Activated T-helper 2 cell treated with anti-CD3 and anti-CD28 coated beads, Interferon-gamma antibody, Interleukin-2, Interleukin-4, amounts not matched to agents 10 μg/mL and 5 μg/mL and 100 μg/mL, durations not matched to agents 14 hours and 24 hours and 36 hours (primary cell): ENCODE data around the gene ETV5. TPM values are rescaled to one million over a fixed set of nuclear protein-coding genes. Genes with fewer than 3 reads are reported as not detected.

Source experiments
- DNase-seq: peaks from one replicate; pipeline ENCODE4 v3.0.0; 2021; ENCODE audit warnings: low spot score
- H3K27ac Mint-ChIP-seq: one replicate; pipeline ENCODE4 v1.8.0; 2021; ENCODE audit warnings: mixed read lengths
- H3K27me3 Mint-ChIP-seq: one replicate; pipeline ENCODE4 v1.8.0; 2021; ENCODE audit warnings: low read depth, mixed read lengths
- H3K36me3 Mint-ChIP-seq: one replicate; pipeline ENCODE4 v1.8.0; 2021; ENCODE audit warnings: low read depth, mixed read lengths
- H3K4me1 Mint-ChIP-seq: one replicate; pipeline ENCODE4 v1.8.0; 2021; ENCODE audit warnings: low read depth, mixed read lengths
- H3K4me3 Mint-ChIP-seq: one replicate; pipeline ENCODE4 v1.8.0; 2021; ENCODE audit warnings: low read depth, mild to moderate bottlenecking, moderate library complexity, mixed read lengths
- H3K9me3 Mint-ChIP-seq: one replicate; pipeline ENCODE4 v1.8.0; 2021; ENCODE audit warnings: mixed read lengths
- intact Hi-C: fragments of 100-400 bp; cut with micrococcal nuclease; formaldehyde crosslinking; loops from one replicate; pipeline ENCODE4 v1.15.1; 2023
- total RNA-seq: library from RNA; stranded (reverse); gene quantifications from 2 replicates; pipeline ENCODE4 v1.2.3, GENCODE V29; 2022

The ETV5 gene
- total RNA-seq, 1 donor from 2014 or later, result 1.3 TPM

DNA sequence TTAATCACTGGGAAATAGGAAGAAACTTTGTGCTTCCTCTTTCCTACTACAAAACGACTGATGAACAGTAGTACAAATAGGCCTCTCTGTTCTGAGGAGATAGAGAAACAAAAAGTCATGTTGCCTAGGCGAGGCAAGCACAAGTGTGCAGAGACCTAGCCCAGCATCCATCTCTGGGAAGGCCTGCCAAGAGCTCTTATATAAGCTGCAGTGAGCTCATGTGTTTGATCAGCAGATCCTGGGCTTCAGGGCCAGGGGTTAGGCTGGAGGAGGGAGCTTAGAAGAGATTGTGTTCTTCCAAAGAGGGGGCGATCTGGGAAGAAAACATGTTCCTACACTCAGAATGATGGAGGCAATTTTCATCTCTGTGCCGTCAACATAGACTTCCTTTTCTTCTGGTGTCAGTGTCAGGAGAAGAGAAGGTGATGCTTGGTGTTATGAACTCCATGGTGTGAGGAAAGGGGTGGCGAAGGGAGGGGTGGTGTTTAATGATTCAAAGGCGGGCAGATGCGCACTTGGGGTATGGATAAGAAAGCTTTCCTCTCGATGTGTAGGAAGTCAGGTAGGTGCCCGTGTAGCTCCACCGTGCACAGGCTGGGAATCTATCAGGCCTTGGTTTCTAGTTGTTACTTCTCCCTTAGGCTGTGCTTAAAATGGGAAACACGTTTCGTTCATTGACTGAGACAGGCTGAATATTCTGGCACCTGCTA lies 29.5 kb upstream of the ETV5 start:
- Mint-ChIP-seq H3K9me3 (no peaks in the 10 kb centered on the region), H3K36me3 (no peaks in the 10 kb centered on the region), H3K27ac (no peak overlapping the region), H3K4me3 (no peak overlapping the region), H3K4me1 (no peaks in the 10 kb centered on the region), H3K27me3 (peaks cover 28% of the 10 kb centered on the region)
- intact Hi-C loops, result no loop called here
- no peak for DNase-seq

DNA sequence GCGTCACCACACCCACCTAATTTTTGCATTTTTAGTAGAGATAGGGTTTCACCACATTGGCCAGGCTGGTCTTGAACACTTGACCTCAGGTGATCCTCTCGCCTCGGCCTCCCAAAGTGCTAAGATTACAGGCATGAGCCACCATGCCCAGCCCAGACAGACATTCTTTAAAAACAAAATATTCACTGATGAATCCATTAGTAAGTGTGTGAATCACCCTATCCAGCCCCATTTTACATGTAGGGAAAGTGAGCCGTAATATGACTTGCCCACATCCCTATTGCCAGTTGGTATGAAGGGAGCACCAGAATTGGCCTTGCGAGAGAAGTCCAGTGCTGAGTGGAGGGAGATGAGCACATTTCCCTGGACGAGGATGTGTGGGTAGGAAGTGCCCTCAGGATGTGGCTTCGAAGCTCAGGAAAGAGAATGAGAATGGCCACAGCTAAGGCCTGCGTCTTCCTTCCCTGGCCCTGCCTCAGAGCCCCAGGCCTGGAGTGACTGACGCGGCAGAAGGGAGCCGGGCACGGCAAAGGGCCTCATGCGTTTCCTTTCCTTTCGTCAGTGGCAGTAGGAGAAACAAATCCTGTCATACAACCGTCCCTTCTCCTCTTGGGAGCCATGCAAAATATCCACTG lies 28.3 kb upstream of the ETV5 start:
- Mint-ChIP-seq H3K4me1 (no peaks in the 10 kb centered on the region), H3K36me3 (no peaks in the 10 kb centered on the region), H3K27ac (no peak overlapping the region), H3K27me3 (peaks cover 21% of the 10 kb centered on the region), H3K4me3 (no peak overlapping the region), H3K9me3 (no peaks in the 10 kb centered on the region)
- intact Hi-C loops, result no loop called here
- DNase-seq, result no peak

DNA sequence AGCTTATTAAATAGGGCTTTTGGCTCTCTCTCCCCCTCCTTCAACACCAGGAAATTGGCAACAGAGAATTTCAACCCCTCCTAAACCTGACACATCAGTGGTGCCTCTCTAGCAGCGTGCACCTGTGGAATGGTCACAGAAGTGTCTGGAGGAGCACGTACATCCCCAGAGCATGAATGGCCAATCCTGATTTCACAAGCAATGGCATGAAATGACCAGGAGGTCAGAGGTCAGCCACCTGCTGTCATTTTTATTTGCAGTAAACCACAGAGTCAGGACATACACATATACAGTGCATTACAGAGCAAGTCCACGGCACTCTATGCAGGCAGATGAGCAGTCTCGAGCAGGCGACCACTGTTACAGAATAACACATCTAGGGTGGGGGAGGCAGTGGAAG lies 25.1 kb upstream of the ETV5 start:
- Mint-ChIP-seq H3K27ac (no peak overlapping the region), H3K27me3 (peaks cover 34% of the 10 kb centered on the region), H3K9me3 (no peaks in the 10 kb centered on the region), H3K4me3 (no peak overlapping the region), H3K4me1 (no peaks in the 10 kb centered on the region), H3K36me3 (no peaks in the 10 kb centered on the region)
- intact Hi-C loops, result no loop called here
- no peak for DNase-seq

DNA sequence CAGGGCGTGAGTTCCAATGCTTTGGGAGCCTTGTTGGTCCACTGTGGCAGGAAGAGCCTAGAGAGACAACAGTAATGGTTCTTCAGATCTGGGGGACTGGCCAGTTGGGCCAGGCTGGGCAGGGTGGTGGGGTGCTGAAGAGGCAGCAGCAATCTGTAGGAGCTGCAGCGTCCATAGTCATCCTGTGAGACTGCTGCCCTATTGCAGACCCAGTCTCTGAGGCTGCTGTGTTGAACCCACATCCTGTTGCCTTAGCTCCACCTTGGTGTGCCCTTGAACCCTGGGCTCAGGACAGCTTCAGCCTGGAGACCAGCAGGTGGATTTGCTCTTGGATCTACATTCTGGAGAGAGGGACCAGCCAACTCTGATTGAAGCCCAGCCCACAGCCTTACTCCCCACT lies 23.6 kb upstream of the ETV5 start:
- no peak for DNase-seq
- H3K36me3 Mint-ChIP-seq, result no peaks in the 10 kb centered on the region
- no peaks in the 10 kb centered on the region for H3K9me3 Mint-ChIP-seq
- H3K27me3 Mint-ChIP-seq, result peaks cover 31% of the 10 kb centered on the region
- H3K4me3 Mint-ChIP-seq, result no peak overlapping the region
- intact Hi-C loops, result no loop called here
- no peaks in the 10 kb centered on the region for H3K4me1 Mint-ChIP-seq
- no peak overlapping the region for H3K27ac Mint-ChIP-seq

DNA sequence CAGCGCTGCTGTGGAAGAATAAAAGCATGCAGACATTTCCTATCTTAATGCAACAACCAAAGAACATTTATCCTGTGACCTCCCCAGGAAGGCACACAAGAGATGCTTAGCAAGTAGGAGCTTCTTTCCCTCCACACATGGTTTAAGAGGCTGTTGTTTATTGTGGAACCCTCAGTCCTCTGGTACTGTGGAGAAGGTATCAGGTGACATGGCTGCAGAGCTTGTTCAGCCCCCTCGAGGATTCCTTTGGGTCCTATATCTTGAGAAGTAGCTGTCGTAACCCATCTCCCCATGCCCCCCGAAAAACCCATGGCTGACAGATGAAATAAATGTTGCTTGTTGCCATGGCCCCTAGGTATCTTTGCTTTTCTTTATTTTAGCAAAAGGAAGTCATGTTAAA lies 20.3 kb upstream of the ETV5 start:
- no peaks in the 10 kb centered on the region for H3K9me3 Mint-ChIP-seq
- DNase-seq, result no peak
- H3K36me3 Mint-ChIP-seq, result no peaks in the 10 kb centered on the region
- H3K27ac Mint-ChIP-seq, result no peak overlapping the region
- intact Hi-C loops, result no loop called here
- H3K4me1 Mint-ChIP-seq, result no peaks in the 10 kb centered on the region
- H3K4me3 Mint-ChIP-seq, result no peak overlapping the region
- H3K27me3 Mint-ChIP-seq, result peaks cover 27% of the 10 kb centered on the region

DNA sequence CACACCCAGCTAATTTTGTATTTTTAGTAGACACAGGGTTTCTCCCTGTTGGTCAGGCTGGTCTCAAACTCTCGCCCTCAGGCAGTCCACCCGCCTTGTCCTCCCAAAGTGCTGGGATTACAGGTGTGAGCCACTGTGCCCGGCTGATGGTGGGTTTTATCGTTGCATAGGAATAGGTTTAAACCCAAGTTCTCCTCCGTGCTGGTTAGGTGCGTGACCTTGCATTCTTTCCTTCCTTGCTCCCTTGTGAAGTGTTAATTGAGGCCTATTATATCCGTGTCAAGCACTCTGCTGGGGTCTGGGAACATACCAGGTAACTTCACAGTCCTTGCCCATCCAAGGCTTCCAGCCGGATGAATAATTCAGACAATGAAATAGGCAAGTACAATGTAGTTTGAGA lies 19.3 kb upstream of the ETV5 start:
- H3K4me1 Mint-ChIP-seq, result no peaks in the 10 kb centered on the region
- DNase-seq, result no peak
- H3K4me3 Mint-ChIP-seq, result no peak overlapping the region
- H3K36me3 Mint-ChIP-seq, result no peaks in the 10 kb centered on the region
- no peaks in the 10 kb centered on the region for H3K9me3 Mint-ChIP-seq
- H3K27ac Mint-ChIP-seq, result no peak overlapping the region
- intact Hi-C loops, result no loop called here
- H3K27me3 Mint-ChIP-seq, result peaks cover 25% of the 10 kb centered on the region

DNA sequence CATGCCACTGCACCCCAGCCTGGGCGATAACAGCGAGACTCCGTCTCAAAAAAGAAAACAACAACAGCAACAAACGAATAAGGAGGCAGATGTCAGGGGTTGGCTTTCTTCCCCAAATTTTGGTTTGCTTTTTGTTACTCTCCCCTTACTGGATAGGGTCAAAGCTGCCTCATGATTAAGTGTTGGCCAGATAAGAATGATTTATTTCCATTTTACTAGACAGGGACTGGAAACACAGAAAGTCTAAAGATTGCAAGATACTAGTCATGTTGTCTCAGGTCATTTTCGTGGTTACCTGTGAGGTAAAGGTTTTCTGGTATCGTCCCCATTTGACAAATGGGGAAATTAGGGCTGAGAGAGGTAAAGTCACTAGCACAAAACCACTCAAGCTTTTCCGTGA lies 18.6 kb upstream of the ETV5 start:
- no peaks in the 10 kb centered on the region for H3K36me3 Mint-ChIP-seq
- intact Hi-C loops, result no loop called here
- H3K9me3 Mint-ChIP-seq, result no peaks in the 10 kb centered on the region
- H3K4me3 Mint-ChIP-seq, result no peak overlapping the region
- no peak overlapping the region for H3K27ac Mint-ChIP-seq
- no peak for DNase-seq
- H3K4me1 Mint-ChIP-seq, result no peaks in the 10 kb centered on the region
- H3K27me3 Mint-ChIP-seq, result peaks cover 31% of the 10 kb centered on the region

DNA sequence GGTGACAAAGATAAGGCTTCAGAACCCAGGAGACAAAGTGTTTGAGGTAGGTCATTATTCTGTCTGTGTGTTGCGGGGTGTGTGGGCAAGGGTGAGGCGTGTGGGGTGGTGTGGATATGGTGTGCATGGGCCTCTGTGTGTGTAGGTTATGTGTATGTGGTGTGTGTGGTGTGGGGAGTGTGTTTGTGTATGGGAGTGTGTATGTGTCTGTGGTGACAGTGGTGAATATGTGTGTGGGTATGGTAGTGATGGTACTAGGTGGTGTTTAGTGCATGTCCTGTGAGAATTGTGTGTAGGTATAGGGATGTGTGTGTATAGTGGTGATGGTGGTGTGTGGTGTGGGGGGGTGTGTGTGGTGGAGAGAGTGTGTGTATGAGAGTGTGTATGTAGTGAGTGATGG lies 16.2 kb upstream of the ETV5 start:
- H3K36me3 Mint-ChIP-seq, result no peaks in the 10 kb centered on the region
- no peak for DNase-seq
- intact Hi-C loops, result no loop called here
- no peaks in the 10 kb centered on the region for H3K4me1 Mint-ChIP-seq
- H3K9me3 Mint-ChIP-seq, result no peaks in the 10 kb centered on the region
- no peak overlapping the region for H3K4me3 Mint-ChIP-seq
- no peak overlapping the region for H3K27ac Mint-ChIP-seq
- H3K27me3 Mint-ChIP-seq, result peaks cover 21% of the 10 kb centered on the region

DNA sequence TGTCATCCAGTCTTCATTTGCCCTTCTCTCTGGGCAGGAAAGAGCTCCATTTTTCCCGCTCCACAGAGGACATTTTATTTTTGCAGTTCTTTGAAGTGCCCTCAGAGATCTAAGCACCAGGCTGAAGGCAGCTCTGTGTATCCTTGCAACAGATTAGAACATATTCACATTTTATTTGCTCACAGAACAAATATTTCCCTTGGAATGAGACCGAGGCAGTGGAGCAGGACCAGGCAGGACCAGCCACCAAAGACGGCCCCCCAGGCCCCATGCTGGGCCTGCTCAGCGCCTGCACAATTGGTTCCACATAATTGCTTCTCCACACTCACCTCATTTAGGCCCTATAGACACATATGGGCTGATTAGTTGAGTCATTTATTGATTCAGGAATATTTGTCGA lies 15.7 kb upstream of the ETV5 start:
- Mint-ChIP-seq H3K4me1 (no peaks in the 10 kb centered on the region), H3K27ac (no peak overlapping the region), H3K4me3 (no peak overlapping the region), H3K9me3 (no peaks in the 10 kb centered on the region), H3K36me3 (no peaks in the 10 kb centered on the region), H3K27me3 (peaks cover 24% of the 10 kb centered on the region)
- no peak for DNase-seq
- intact Hi-C loops, result no loop called here

DNA sequence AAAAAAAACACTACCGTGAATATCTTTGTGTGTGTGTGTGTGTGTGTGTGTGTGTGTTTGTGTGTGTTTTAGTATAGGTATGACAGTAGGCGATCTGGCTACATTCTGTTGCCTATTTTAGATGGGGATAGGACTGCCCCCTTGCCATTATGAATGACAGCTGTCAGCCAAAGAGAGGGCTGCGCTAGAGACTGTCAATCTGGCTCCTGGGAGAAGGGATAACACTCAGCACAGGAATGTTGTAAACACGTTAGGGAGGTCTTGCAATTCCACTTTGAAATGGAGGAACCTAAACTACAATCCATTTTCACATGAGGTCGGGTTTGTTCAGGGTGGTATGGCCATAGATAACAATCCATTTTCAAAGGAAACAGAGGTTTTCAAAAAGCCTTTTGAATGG lies 14.1 kb upstream of the ETV5 start:
- intact Hi-C loops, result no loop called here
- no peaks in the 10 kb centered on the region for H3K9me3 Mint-ChIP-seq
- peaks cover 39% of the 10 kb centered on the region for H3K27me3 Mint-ChIP-seq
- no peak overlapping the region for H3K4me3 Mint-ChIP-seq
- H3K27ac Mint-ChIP-seq, result no peak overlapping the region
- H3K4me1 Mint-ChIP-seq, result no peaks in the 10 kb centered on the region
- no peaks in the 10 kb centered on the region for H3K36me3 Mint-ChIP-seq
- no peak for DNase-seq

DNA sequence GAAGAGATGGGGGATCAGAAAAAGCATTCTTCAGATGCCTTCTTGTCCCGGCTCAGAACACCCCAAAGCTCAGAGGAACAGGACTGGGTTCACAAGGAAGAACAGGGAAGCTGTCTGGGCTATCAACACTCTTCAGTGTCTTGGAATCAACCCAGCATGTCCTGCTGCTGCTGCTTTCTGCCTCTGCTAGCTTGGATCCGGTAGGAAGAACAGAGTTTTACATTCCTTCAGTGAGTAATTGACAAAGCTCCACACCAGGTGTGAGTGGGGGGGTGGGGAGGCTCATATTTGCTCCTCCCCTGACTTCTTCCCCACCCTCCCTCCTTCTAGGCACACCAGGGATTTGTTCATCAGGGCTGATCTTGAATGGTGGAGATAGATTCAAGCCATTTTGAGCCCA lies 13.1 kb upstream of the ETV5 start:
- H3K9me3 Mint-ChIP-seq, result no peaks in the 10 kb centered on the region
- no peaks in the 10 kb centered on the region for H3K4me1 Mint-ChIP-seq
- no peaks in the 10 kb centered on the region for H3K36me3 Mint-ChIP-seq
- H3K27me3 Mint-ChIP-seq, result peaks cover 45% of the 10 kb centered on the region
- no peak overlapping the region for H3K4me3 Mint-ChIP-seq
- DNase-seq, result no peak
- H3K27ac Mint-ChIP-seq, result no peak overlapping the region
- intact Hi-C loops, result no loop called here

DNA sequence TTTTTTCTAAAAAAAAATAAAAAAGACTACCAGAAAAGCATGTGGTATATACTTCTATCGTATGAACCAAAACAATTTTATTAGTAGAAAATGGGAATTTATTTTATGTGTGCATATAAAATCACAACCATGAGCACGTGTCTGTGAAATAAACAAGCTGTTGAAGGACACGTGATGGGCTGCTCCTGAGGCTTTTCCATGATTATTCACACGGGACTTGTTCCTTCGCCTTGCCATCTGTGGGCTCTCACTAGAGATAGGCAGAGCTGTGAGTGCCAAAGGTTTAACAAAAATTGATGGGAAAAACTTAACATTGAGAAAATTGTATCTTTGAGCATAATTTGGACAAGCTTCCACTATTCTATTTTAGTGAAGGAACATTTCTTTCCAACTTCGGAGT lies 12.4 kb upstream of the ETV5 start:
- Mint-ChIP-seq H3K36me3 (no peaks in the 10 kb centered on the region), H3K4me3 (no peak overlapping the region), H3K27ac (no peak overlapping the region), H3K9me3 (no peaks in the 10 kb centered on the region), H3K4me1 (no peaks in the 10 kb centered on the region), H3K27me3 (peaks cover 49% of the 10 kb centered on the region)
- intact Hi-C loops, result no loop called here
- no peak for DNase-seq

DNA sequence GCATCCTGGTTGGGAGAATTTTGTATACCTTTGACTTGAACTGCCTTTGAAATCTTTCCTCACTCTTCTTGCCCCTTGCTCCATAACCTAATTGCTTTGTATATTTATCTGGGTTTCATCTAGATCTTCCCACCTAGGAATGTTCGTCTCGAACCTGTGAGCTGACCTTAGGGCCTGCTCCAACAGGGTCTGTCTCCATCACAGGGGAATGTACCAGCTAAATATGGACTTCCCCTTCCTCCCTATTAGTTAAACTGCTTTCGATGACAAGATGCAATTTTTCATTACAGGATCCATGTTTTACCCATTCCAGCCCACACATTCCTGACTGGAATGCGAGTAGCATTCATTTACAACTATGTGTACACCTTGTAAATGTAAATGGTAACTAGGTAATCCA lies 10.6 kb upstream of the ETV5 start:
- intact Hi-C loops, result no loop called here
- Mint-ChIP-seq H3K4me3 (no peak overlapping the region), H3K27ac (no peak overlapping the region), H3K9me3 (no peaks in the 10 kb centered on the region), H3K4me1 (no peaks in the 10 kb centered on the region), H3K27me3 (peaks cover 64% of the 10 kb centered on the region), H3K36me3 (no peaks in the 10 kb centered on the region)
- no peak for DNase-seq

DNA sequence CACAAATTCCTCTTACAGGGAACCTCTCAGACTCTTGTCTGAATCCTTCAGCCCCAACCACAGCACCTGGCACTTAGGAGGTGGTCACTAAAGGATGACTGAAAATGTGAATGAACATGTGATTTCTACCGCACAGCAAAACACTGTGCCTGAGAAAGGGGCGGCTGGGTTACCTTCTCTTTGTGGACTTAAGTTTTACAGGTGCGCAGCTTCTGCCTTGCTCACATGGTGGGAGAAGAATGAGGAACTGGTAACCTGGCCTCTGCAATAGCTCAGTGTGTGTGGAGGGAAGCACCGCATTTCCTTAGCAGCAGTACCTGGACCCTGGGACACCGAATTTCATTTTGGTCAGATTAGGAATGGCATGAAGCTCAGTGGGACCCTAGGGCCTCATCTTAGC lies 9.8 kb upstream of the ETV5 start:
- no peaks in the 10 kb centered on the region for H3K9me3 Mint-ChIP-seq
- H3K27me3 Mint-ChIP-seq, result peaks cover 69% of the 10 kb centered on the region
- no peak for DNase-seq
- no peak overlapping the region for H3K27ac Mint-ChIP-seq
- H3K36me3 Mint-ChIP-seq, result no peaks in the 10 kb centered on the region
- H3K4me1 Mint-ChIP-seq, result no peaks in the 10 kb centered on the region
- intact Hi-C loops, result no loop called here
- H3K4me3 Mint-ChIP-seq, result no peak overlapping the region
